GM18517 (cell line): ENCODE results near the gene PXDN.

Source experiments
- ATAC-seq: cut with Tn5 transposase; IDR thresholded peaks from one replicate; pipeline ENCODE4 v1.9.1; 2021; ENCODE audit warnings: mild to moderate bottlenecking, moderate library complexity; ENCODE audit not compliant: unreplicated experiment

The PXDN gene

GRCh38 chr2:1674766-1675397, 69.4 kb downstream of the PXDN start:
- no peak for ATAC-seq

- no peak for ATAC-seq
Measured at GRCh38 chr2:1674276-1674675, 70.0 kb downstream of the PXDN start.

DNA sequence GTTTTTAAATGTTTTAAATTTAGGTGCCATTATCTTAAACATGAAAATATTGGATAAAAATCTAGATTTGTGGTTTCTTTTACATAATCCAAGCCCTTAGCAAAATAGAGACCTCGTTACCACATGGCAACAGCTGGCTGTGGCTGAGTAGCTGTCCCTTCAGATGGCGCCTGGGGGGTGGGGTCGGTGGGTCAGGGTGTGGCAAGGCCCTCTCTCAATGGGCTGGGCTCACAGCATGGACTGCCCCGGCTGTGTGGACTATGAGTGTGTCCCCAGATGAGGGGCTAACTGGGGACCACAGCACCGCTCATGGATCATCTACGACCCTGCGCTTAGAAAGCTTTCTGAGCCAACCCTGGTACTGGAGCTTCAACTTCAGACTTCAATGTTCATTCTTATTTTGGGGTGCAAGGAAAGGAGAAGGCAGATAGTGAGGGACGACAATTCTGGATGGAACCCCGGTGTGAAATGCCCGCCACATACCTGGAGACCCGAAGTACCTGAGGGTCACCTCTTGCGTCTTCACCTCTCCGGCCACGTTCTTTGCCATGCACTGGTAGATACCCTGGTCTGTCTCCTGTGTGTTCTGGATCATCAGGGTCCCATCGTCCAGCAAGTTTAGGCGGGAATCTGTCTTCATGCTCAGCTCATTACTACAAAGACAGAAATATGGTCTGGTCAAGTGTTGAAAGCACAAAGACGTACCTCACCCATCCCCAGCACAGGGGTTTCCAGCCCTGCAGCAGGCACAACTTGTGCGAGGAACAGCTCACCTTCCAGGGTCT, 71.0 kb downstream of the PXDN start:
- ATAC-seq = no peak

DNA sequence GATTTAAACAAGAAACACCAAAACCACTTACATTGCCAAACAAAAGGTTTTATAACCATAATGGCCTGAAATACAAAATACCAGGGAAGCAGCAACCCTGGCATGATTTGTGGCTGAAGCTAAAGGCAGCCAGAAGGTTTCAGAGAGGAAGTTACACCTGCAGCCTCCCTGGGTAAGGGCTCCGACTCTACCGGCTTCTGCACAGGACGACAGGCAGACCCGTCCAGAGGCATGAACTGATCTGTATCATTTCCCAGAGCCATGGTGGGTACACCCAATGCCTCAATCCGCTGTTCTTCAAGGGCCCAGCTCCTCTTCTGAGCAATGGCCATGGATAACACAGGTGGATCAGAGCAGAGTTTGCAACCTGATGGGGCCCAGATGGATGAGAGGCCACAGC, 71.6 kb downstream of the PXDN start:
- no peak for ATAC-seq

- no peak for ATAC-seq
Measured at GRCh38 chr2:1671916-1672315, 72.4 kb downstream of the PXDN start.

GRCh38 chr2:1670636-1671035, 73.7 kb downstream of the PXDN start:
- ATAC-seq = no peak

DNA sequence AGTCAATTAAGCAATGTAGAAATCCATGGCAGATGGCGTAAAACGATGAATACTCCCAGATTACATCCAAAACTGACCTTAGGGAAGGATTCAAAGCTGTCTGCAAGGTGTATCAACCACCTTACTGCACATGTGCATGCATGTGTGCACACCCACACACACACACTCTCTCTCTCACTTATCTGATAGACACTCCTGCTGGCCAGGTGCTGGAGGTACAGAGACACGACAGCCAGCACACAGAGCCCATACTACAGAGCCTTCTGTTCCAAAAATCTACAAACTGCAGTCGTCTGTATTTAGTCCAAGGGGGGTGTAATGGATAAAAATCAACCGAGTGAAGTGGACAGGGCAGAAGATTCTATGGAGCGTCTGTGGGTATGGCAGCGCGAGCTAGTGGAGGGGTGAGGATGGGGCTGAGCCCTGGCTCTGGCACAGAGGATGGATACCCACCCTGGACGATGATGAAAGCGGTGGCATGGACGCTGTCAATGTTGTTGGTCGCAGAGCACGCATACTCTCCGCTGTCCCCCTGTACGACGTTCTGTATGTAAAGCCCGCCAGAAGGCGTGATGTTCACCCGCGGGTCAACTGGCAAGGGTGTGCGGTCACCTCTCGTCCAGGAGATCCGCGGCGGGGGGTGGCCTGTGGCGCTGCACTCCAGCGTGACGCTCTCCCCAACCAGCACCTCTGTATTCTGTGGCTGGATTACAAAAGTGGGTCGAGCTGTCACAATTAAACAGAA, 78.4 kb downstream of the PXDN start:
- no peak for ATAC-seq

- no peak for ATAC-seq
Measured at GRCh38 chr2:1664698-1665097, 79.6 kb downstream of the PXDN start.

GRCh38 chr2:1664076-1664605, 80.2 kb downstream of the PXDN start:
- no peak for ATAC-seq

DNA sequence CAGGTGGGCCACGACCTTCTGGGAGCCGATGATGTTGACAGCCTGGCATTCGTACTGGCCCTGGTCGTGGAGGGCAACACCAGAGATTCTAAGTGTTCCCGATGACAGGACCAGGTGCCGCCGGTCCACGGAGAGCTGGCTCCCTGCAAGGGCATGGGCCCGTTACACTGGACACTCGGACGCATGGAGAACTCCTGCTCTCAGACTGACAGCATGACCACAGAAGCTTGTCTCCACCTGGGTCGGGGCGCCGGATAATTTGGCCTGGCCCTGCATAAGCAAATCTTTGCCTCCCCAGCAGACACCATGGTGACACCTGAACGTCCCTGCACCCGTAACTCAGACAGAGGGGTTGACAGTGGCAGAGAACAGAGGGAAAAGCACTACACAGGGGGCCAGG, 80.7 kb downstream of the PXDN start:
- ATAC-seq = no peak

DNA sequence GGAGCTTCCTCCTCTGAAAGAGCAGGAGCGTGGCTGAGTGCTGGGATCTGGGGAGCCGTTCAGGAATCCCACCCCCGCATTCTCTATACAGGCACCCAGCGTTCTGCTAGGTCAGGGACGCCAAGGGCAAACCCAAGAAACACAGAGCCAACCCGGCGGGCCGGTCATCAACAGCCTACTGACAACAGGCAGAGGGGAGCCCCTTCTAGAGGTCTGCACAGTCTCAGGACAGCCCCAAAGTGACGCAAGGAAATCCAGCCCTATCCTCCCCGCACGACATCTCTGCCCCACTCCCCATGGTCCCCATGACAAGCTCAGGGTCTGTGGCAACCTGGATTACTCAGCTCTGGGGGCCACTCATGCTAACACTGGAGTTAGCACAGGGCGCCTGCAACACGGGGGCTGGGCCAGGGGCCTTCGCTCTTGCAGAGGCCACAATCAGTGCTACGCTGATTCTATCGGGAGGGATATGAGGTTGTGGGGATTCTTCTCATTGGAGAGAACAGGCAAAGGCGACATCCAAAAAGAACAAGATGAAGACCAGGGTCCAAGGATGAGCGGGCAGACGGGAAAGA, 81.6 kb downstream of the PXDN start:
- no peak for ATAC-seq

DNA sequence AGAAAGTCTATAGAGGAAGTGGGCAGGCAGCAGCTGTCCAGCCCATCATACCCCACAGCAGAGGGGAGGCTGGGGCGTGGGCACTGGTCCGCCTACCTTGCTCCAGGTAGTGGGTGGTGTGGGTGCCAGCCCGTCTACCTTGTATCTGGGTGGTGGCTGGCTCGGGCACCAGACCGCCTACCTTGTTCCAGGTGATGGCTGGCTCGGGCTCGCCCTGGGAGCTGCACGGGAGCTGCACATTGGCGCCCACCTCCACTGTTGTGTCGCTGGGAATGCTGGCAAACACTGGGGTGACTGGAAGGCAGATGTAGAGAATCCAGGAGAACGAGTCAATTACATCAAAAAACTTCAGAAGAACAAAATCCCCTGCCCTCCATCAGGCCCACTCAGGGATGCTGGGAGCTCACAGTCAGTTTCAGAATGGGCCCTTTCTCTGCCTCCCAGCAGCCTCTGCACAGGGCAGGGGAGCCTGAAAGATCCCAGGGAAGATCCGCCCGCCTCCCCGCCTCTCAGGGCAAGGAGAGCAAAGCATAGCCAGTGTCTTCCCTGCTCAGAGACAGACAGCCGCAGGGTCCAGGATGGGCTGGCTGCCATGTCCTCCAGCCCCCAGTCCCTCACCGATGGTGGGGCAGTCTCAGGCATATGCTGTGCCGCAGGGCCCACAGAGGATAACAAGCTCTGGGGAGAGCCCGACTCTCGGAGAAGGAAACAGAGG, 82.3 kb downstream of the PXDN start:
- no peak for ATAC-seq

- no peak for ATAC-seq
Measured at GRCh38 chr2:1660656-1661640, 83.4 kb downstream of the PXDN start.

GRCh38 chr2:1659951-1660565, 84.3 kb downstream of the PXDN start:
- no peak for ATAC-seq

- ATAC-seq = no peak
Measured at GRCh38 chr2:1658394-1659151, 85.7 kb downstream of the PXDN start.

GRCh38 chr2:1656961-1657841, 87.1 kb downstream of the PXDN start:
- ATAC-seq = no peak

- no peak for ATAC-seq
Measured at GRCh38 chr2:1656326-1656960, 87.9 kb downstream of the PXDN start.
